Measurements from ENCODE around the gene DLGAP4.

DLGAP4 gene

GRCh38 chr20:36384022-36384619, 78.0 kb downstream of the DLGAP4 start:
- H3K4me3 ChIP-seq (ENCODE audit: low read depth in 1 of 2, low read length in 2 of 2), result no peak overlapping the region
- no peaks in the 10 kb centered on the region for H3K27me3 ChIP-seq (ENCODE audit: low read depth, low read length)
- H3K27ac ChIP-seq (ENCODE audit: low read length), result no peak overlapping the region
- no peaks in the 10 kb centered on the region for H3K36me3 ChIP-seq (ENCODE audit: control insufficient read depth in 1 of 2, insufficient read depth in 2 of 2, low read length in 2 of 2)
- no peaks in the 10 kb centered on the region for H3K9me3 ChIP-seq (ENCODE audit: control insufficient read depth in 1 of 2, low read length in 2 of 2)
- H3K4me1 ChIP-seq (ENCODE audit: control insufficient read depth in 1 of 2, insufficient read depth in 2 of 2, low read length in 2 of 2), result no peaks in the 10 kb centered on the region

- Histone ChIP-seq H3K4me3 (ENCODE audit: low read depth in 1 of 2, low read length in 2 of 2) (no peak overlapping the region), H3K27me3 (ENCODE audit: low read depth, low read length) (no peaks in the 10 kb centered on the region), H3K27ac (ENCODE audit: low read length) (no peak overlapping the region), H3K36me3 (ENCODE audit: control insufficient read depth in 1 of 2, insufficient read depth in 2 of 2, low read length in 2 of 2) (no peaks in the 10 kb centered on the region), H3K4me1 (ENCODE audit: control insufficient read depth in 1 of 2, insufficient read depth in 2 of 2, low read length in 2 of 2) (no peaks in the 10 kb centered on the region), H3K9me3 (ENCODE audit: control insufficient read depth in 1 of 2, low read length in 2 of 2) (no peaks in the 10 kb centered on the region)
Observed at GRCh38 chr20:36385503-36385902, 79.4 kb downstream of the DLGAP4 start.

DNA sequence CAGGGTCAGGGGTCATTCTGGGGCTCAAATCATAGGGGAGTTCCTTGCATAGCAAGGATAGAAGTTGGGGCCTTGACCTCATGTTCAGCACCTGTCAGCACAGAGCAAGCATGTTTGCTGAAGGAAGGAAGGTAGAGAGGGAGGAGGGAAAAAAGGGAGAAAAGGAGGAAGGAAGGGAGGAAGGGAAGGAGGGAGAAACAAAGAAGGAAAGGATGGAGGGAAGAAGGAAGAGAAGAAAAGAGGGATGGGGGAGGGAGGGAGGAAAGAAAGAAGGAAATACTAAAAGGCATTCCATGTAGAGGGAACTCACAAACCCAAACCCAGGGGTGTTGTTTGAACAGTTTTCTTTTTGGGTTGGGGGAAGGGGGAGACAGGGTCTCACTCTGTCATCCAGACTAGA, 80.1 kb downstream of the DLGAP4 start:
- H3K9me3 ChIP-seq (ENCODE audit: control insufficient read depth in 1 of 2, low read length in 2 of 2), result no peaks in the 10 kb centered on the region
- H3K4me1 ChIP-seq (ENCODE audit: control insufficient read depth in 1 of 2, insufficient read depth in 2 of 2, low read length in 2 of 2), result no peaks in the 10 kb centered on the region
- no peaks in the 10 kb centered on the region for H3K36me3 ChIP-seq (ENCODE audit: control insufficient read depth in 1 of 2, insufficient read depth in 2 of 2, low read length in 2 of 2)
- H3K27ac ChIP-seq (ENCODE audit: low read length), result no peak overlapping the region
- no peaks in the 10 kb centered on the region for H3K27me3 ChIP-seq (ENCODE audit: low read depth, low read length)
- H3K4me3 ChIP-seq (ENCODE audit: low read depth in 1 of 2, low read length in 2 of 2), result no peak overlapping the region

- H3K4me3 ChIP-seq (ENCODE audit: low read depth in 1 of 2, low read length in 2 of 2), result no peak overlapping the region
- H3K36me3 ChIP-seq (ENCODE audit: control insufficient read depth in 1 of 2, insufficient read depth in 2 of 2, low read length in 2 of 2), result no peaks in the 10 kb centered on the region
- H3K9me3 ChIP-seq (ENCODE audit: control insufficient read depth in 1 of 2, low read length in 2 of 2), result no peaks in the 10 kb centered on the region
- H3K27me3 ChIP-seq (ENCODE audit: low read depth, low read length), result no peaks in the 10 kb centered on the region
- H3K4me1 ChIP-seq (ENCODE audit: control insufficient read depth in 1 of 2, insufficient read depth in 2 of 2, low read length in 2 of 2), result no peaks in the 10 kb centered on the region
- H3K27ac ChIP-seq (ENCODE audit: low read length), result no peak overlapping the region
Observed at GRCh38 chr20:36390269-36390668, 84.1 kb downstream of the DLGAP4 start.

DNA sequence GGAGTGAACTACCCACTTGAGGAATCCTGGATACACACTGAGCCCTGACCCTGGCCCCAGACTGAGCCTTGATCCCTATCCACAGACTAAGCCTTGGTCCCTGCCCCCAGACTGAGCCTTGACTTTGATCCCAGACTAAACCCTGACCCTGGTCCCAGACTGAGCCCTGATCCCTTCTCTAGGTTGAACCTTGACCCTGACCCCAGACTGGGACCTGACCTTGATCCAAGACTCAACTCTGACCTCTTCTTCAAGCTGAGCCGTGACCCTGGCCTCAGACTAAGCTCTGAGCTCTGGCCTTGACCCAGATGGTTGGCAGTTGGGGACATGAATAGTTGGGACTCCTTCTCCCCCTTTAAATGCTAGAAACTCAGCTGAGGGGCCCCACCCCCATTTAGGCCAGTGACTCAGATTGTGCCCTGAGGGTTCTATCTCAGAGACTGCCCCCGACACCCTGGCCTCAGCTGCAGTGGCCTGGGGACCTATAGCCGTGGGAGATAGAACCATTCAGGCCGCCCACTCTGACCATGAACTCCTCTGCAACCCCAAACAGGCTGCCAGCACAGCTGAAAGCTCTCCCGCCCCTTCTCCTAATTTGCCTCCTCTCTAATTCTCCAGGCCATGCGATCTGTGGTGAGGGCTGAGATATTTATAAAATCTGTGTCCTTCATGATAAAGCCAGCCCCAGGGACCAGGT, 84.7 kb downstream of the DLGAP4 start:
- Histone ChIP-seq H3K27ac (ENCODE audit: low read length) (no peak overlapping the region), H3K36me3 (ENCODE audit: control insufficient read depth in 1 of 2, insufficient read depth in 2 of 2, low read length in 2 of 2) (no peaks in the 10 kb centered on the region), H3K9me3 (ENCODE audit: control insufficient read depth in 1 of 2, low read length in 2 of 2) (no peaks in the 10 kb centered on the region), H3K4me1 (ENCODE audit: control insufficient read depth in 1 of 2, insufficient read depth in 2 of 2, low read length in 2 of 2) (no peaks in the 10 kb centered on the region), H3K4me3 (ENCODE audit: low read depth in 1 of 2, low read length in 2 of 2) (no peak overlapping the region), H3K27me3 (ENCODE audit: low read depth, low read length) (no peaks in the 10 kb centered on the region)

GRCh38 chr20:36391456-36391855, 85.3 kb downstream of the DLGAP4 start:
- H3K27ac ChIP-seq (ENCODE audit: low read length), result no peak overlapping the region
- H3K4me3 ChIP-seq (ENCODE audit: low read depth in 1 of 2, low read length in 2 of 2), result no peak overlapping the region
- H3K27me3 ChIP-seq (ENCODE audit: low read depth, low read length), result no peaks in the 10 kb centered on the region
- H3K36me3 ChIP-seq (ENCODE audit: control insufficient read depth in 1 of 2, insufficient read depth in 2 of 2, low read length in 2 of 2), result no peaks in the 10 kb centered on the region
- no peaks in the 10 kb centered on the region for H3K4me1 ChIP-seq (ENCODE audit: control insufficient read depth in 1 of 2, insufficient read depth in 2 of 2, low read length in 2 of 2)
- no peaks in the 10 kb centered on the region for H3K9me3 ChIP-seq (ENCODE audit: control insufficient read depth in 1 of 2, low read length in 2 of 2)

DNA sequence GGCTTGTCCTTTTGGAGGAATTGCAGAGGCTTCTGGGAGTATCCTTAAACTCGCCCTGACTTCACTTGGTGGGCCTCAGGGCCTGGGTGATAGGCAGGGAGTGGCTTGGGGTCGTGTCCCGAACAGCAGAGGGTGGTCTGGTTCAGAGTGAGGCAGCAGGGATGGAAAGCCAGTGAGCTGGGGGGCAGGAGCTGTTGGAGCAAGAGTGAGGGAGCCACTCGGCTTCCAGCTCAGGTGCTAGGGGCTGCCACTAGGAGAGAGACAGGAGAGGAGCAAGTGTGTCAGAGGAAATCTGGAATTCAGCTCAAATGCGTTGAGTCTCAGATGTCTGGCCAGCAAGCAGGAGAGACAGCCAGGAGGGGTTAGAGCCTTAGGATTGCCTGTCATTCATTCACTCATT, 85.8 kb downstream of the DLGAP4 start:
- Histone ChIP-seq H3K4me3 (ENCODE audit: low read depth in 1 of 2, low read length in 2 of 2) (no peak overlapping the region), H3K9me3 (ENCODE audit: control insufficient read depth in 1 of 2, low read length in 2 of 2) (no peaks in the 10 kb centered on the region), H3K4me1 (ENCODE audit: control insufficient read depth in 1 of 2, insufficient read depth in 2 of 2, low read length in 2 of 2) (no peaks in the 10 kb centered on the region), H3K27ac (ENCODE audit: low read length) (no peak overlapping the region), H3K36me3 (ENCODE audit: control insufficient read depth in 1 of 2, insufficient read depth in 2 of 2, low read length in 2 of 2) (no peaks in the 10 kb centered on the region), H3K27me3 (ENCODE audit: low read depth, low read length) (no peaks in the 10 kb centered on the region)

GRCh38 chr20:36392989-36393388, 86.8 kb downstream of the DLGAP4 start:
- no peaks in the 10 kb centered on the region for H3K27me3 ChIP-seq (ENCODE audit: low read depth, low read length)
- no peaks in the 10 kb centered on the region for H3K9me3 ChIP-seq (ENCODE audit: control insufficient read depth in 1 of 2, low read length in 2 of 2)
- no peaks in the 10 kb centered on the region for H3K36me3 ChIP-seq (ENCODE audit: control insufficient read depth in 1 of 2, insufficient read depth in 2 of 2, low read length in 2 of 2)
- H3K27ac ChIP-seq (ENCODE audit: low read length), result no peak overlapping the region
- no peaks in the 10 kb centered on the region for H3K4me1 ChIP-seq (ENCODE audit: control insufficient read depth in 1 of 2, insufficient read depth in 2 of 2, low read length in 2 of 2)
- H3K4me3 ChIP-seq (ENCODE audit: low read depth in 1 of 2, low read length in 2 of 2), result no peak overlapping the region

GRCh38 chr20:36394340-36394965, 88.3 kb downstream of the DLGAP4 start:
- no peaks in the 10 kb centered on the region for H3K27me3 ChIP-seq (ENCODE audit: low read depth, low read length)

DNA sequence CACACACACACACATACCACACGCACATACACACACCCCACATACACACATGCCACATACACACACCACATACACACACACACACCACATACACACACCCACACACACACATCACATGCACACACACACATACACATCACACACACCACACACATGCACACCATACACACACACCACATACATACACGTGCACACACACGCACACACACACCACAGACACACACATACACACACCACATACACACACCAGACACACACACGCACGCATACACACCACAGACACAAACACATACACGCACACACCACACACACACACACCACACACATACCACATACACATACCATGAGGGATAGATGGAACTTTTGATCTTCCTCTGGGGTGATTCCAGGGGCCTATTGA, 90.2 kb downstream of the DLGAP4 start:
- H3K36me3 ChIP-seq (ENCODE audit: control insufficient read depth in 1 of 2, insufficient read depth in 2 of 2, low read length in 2 of 2), result no peaks in the 10 kb centered on the region
- H3K9me3 ChIP-seq (ENCODE audit: control insufficient read depth in 1 of 2, low read length in 2 of 2), result no peaks in the 10 kb centered on the region
- no peak overlapping the region for H3K27ac ChIP-seq (ENCODE audit: low read length)
- H3K4me3 ChIP-seq (ENCODE audit: low read depth in 1 of 2, low read length in 2 of 2), result no peak overlapping the region
- H3K27me3 ChIP-seq (ENCODE audit: low read depth, low read length), result peaks cover 5% of the 10 kb centered on the region
- no peaks in the 10 kb centered on the region for H3K4me1 ChIP-seq (ENCODE audit: control insufficient read depth in 1 of 2, insufficient read depth in 2 of 2, low read length in 2 of 2)

More at GRCh38 chr20:36394340-36394965, 88.3 kb downstream of the DLGAP4 start:
- Histone ChIP-seq H3K4me3 (ENCODE audit: low read depth in 1 of 2, low read length in 2 of 2) (no peak overlapping the region), H3K27ac (ENCODE audit: low read length) (no peak overlapping the region), H3K36me3 (ENCODE audit: control insufficient read depth in 1 of 2, insufficient read depth in 2 of 2, low read length in 2 of 2) (no peaks in the 10 kb centered on the region), H3K4me1 (ENCODE audit: control insufficient read depth in 1 of 2, insufficient read depth in 2 of 2, low read length in 2 of 2) (no peaks in the 10 kb centered on the region), H3K9me3 (ENCODE audit: control insufficient read depth in 1 of 2, low read length in 2 of 2) (no peaks in the 10 kb centered on the region)

DNA sequence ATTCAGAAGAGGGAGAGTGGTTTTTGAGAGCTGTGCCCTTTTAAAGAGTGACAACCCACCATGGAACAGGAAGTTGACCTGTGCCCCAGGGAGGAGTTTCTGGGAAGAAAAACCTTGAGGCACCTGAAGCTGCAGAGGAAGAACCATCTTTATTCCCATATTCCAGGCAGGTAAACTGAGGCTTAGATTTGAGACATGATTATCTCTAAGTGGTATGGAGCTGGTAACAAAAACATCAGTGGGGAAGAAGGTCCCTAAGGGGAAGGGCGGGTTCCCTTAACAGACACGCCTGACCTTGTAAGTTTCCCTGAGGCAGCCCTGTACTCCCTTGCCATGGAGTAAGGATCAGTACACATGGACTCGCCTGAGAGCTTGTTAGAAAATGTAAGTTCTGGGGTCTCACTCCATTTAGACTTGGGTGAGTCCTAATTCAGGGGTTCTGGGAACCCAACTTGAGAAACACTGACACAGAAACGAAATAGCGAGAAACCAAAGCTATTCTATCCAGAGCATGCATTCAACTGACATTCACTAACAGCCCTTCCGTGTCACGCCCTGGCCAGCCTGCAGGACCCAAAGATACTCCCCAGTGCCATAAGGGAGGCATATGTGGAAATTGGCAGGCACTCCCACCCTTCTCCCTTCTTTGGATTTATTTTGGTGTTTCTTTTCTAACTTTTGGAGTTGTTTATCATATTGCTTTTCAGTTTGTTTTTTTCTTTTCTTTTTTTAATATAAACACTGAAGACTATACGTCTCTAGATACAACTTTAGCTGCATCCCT, 90.9 kb downstream of the DLGAP4 start:
- H3K9me3 ChIP-seq (ENCODE audit: control insufficient read depth in 1 of 2, low read length in 2 of 2), result no peaks in the 10 kb centered on the region
- no peaks in the 10 kb centered on the region for H3K4me1 ChIP-seq (ENCODE audit: control insufficient read depth in 1 of 2, insufficient read depth in 2 of 2, low read length in 2 of 2)
- H3K27ac ChIP-seq (ENCODE audit: low read length), result no peak overlapping the region
- peaks cover 10% of the 10 kb centered on the region for H3K27me3 ChIP-seq (ENCODE audit: low read depth, low read length)
- no peaks in the 10 kb centered on the region for H3K36me3 ChIP-seq (ENCODE audit: control insufficient read depth in 1 of 2, insufficient read depth in 2 of 2, low read length in 2 of 2)
- H3K4me3 ChIP-seq (ENCODE audit: low read depth in 1 of 2, low read length in 2 of 2), result no peak overlapping the region
